ENCODE results near the gene AQR. TPM values are rescaled to one million over a fixed set of nuclear protein-coding genes. Genes with fewer than 3 reads are reported as not detected.

The AQR gene
- total and polyA plus RNA-seq, 12 donors: 10.2 to 43.4 (median 28.3) TPM

GRCh38 chr15:34953851-34954250 lies 15.7 kb downstream of the AQR start:
- DNase-seq: no peak
- TF ChIP-seq POLR2A (IDR thresholded peaks at IDR 0.05) (no peak), CTCF (IDR thresholded peaks at IDR 0.05) (no peak)
- intact Hi-C loops (cut with DNase I): no loop called here
- Histone ChIP-seq H3K27me3 (no peaks in the 10 kb centered on the region), H3K4me1 (replicated peaks in 1 of 2) (no peaks in the 10 kb centered on the region), H3K9me3 (replicated peaks in 1 of 3) (no peaks in the 10 kb centered on the region), H3K27ac (no peak overlapping the region), H3K36me3 (replicated peaks in 1 of 2) (peaks cover 0 to 8% of the 10 kb centered on the region in 2 donors), H3K4me3 (no peak overlapping the region)
- WGBS, 4 donors: 96 to 97% (median 96%) methylated on average over 8 of the region's 8 CpGs

- H3K4me3 ChIP-seq: no peak overlapping the region
- no peak for DNase-seq
- no peaks in the 10 kb centered on the region for H3K27me3 ChIP-seq
- intact Hi-C loops (cut with DNase I): no loop called here
- H3K27ac ChIP-seq: no peak overlapping the region
- no peaks in the 10 kb centered on the region for H3K4me1 ChIP-seq (replicated peaks in 1 of 2)
- TF ChIP-seq POLR2A (IDR thresholded peaks at IDR 0.05) (no peak), CTCF (IDR thresholded peaks at IDR 0.05) (no peak)
- peaks cover 0 to 8% of the 10 kb centered on the region in 2 donors for H3K36me3 ChIP-seq (replicated peaks in 1 of 2)
- no peaks in the 10 kb centered on the region for H3K9me3 ChIP-seq (replicated peaks in 1 of 3)
Measured at GRCh38 chr15:34952481-34952880, 17.1 kb downstream of the AQR start.

GRCh38 chr15:34951993-34952392 lies 17.5 kb downstream of the AQR start:
- 31 to 46% (median 45%) methylated on average over 1 of the region's 1 CpG for WGBS, 4 donors
- H3K27me3 ChIP-seq: no peaks in the 10 kb centered on the region
- TF ChIP-seq POLR2A (IDR thresholded peaks at IDR 0.05): no peak
- no peak for TF ChIP-seq CTCF (IDR thresholded peaks at IDR 0.05)

GRCh38 chr15:34944936-34945335 lies 24.6 kb downstream of the AQR start:
- Histone ChIP-seq H3K27ac (no peak overlapping the region), H3K36me3 (replicated peaks in 1 of 2) (peaks cover 0 to 7% of the 10 kb centered on the region in 2 donors), H3K27me3 (no peaks in the 10 kb centered on the region), H3K4me1 (replicated peaks in 1 of 2) (peaks cover 0 to 11% of the 10 kb centered on the region in 2 donors), H3K4me3 (no peak overlapping the region), H3K9me3 (replicated peaks in 1 of 3) (no peaks in the 10 kb centered on the region)
- WGBS, 4 donors: 93 to 98% (median 98%) methylated on average over 3 of the region's 3 CpGs
- DNase-seq: no peak
- TF ChIP-seq CTCF (IDR thresholded peaks at IDR 0.05) (no peak), POLR2A (IDR thresholded peaks at IDR 0.05) (no peak)
- intact Hi-C loops (cut with DNase I): no loop called here

More at GRCh38 chr15:34951993-34952392, 17.5 kb downstream of the AQR start:
- Histone ChIP-seq H3K36me3 (replicated peaks in 1 of 2) (peaks cover 0 to 8% of the 10 kb centered on the region in 2 donors), H3K27ac (no peak overlapping the region), H3K4me1 (replicated peaks in 1 of 2) (no peaks in the 10 kb centered on the region), H3K4me3 (no peak overlapping the region), H3K9me3 (replicated peaks in 1 of 3) (no peaks in the 10 kb centered on the region)
- DNase-seq: no peak
- intact Hi-C loops (cut with DNase I): no loop called here
